GM12875 (cell line): ENCODE results near the gene SVOP.

Experiments
- H3K4me3 ChIP-seq: one replicate; pipeline ENCODE4 v1.5.1; 2011; ENCODE audit warnings: low read depth, low read length, control low read depth
- TF ChIP-seq, protein P1 (sequence below): IDR thresholded peaks from 2 replicates; pipeline ENCODE4 v1.5.1; 2011; ENCODE audit warnings: low read depth, mild to moderate bottlenecking, control low read depth, inconsistent platforms, low read length, moderate library complexity, borderline replicate concordance; ENCODE audit not compliant: insufficient read depth

Gene SVOP

DNA sequence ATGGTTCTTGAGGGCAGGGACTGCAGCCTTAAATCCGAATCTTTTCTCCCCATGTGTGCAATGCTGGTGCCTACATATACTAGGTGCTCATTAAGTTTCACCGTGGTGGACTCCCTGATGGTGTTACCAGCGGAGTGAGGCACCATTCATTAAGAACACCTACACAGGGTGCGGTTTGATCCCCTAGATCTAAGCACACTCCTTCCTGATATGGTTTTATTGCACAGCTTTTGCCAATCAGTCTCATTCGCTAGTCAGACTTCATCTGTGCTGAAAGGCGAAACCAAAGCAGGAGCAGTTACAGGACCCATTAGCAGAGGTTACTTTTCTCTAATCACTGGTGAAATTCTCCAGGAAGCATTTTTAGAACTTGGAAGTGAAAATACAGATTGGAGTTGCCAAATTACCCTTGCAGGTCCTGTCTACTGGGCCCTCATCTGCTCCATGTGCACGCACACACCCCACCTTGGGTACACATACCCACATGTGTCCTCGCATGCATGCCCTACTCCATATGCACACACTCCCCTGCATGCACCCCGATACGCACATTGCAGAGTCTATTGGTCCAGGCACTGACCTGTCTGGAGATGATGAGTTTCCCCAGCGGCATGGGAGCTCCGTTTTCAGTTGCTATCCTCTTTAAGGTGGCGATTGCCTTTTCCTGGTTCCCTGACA lies 82.5 kb downstream of the SVOP start:
- TF ChIP-seq, protein P1, sequence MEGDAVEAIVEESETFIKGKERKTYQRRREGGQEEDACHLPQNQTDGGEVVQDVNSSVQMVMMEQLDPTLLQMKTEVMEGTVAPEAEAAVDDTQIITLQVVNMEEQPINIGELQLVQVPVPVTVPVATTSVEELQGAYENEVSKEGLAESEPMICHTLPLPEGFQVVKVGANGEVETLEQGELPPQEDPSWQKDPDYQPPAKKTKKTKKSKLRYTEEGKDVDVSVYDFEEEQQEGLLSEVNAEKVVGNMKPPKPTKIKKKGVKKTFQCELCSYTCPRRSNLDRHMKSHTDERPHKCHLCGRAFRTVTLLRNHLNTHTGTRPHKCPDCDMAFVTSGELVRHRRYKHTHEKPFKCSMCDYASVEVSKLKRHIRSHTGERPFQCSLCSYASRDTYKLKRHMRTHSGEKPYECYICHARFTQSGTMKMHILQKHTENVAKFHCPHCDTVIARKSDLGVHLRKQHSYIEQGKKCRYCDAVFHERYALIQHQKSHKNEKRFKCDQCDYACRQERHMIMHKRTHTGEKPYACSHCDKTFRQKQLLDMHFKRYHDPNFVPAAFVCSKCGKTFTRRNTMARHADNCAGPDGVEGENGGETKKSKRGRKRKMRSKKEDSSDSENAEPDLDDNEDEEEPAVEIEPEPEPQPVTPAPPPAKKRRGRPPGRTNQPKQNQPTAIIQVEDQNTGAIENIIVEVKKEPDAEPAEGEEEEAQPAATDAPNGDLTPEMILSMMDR, result no peak
- H3K4me3 ChIP-seq, result no peak overlapping the region

DNA sequence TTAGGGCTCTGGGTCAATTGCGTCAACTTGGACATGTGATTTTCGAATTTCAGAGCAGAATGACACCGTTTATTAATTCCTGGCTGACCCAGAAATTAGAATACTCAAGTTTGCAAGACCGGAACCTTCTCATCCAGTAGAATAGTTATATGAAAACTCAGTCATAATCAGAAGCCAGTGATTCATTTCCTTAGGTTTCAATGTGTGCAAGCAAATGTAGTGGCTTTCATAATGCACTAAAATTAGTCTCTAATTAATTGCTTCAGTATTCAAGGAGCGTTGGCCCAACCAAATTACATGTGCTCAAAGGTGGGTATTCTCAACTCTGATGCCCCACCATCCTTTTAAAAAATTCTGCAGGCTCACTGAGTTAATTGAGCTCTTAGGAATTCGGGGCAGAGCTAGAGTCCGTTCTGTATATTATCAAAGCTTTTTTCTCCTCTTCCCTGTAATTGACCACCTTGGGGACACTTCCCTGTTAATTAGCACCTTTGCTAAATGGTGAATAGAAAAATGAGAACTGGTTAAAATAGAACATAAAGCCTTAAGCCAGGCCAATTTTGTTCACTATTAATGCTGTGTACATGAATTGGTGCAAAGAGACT lies 85.6 kb downstream of the SVOP start:
- TF ChIP-seq, protein P1, result no peak
- no peak overlapping the region for H3K4me3 ChIP-seq

DNA sequence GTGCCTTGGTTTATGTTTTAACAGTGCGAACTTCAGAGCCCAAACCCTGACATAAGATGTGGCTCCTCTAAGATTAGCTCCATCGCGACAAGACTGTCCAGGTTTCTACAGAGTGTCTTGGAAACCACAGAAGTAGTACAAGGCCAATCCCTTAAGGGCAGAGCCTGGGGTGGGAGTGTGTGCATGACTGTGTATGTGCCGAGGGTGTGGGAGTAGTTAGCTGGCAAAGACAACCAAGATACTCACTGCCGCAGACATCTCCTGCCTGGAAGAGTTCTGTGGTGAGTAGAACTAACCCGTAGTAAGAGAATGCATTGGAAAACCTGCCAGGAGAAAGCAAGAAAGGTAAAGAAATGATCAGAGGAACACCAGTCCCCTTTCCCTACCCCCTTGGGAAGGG lies 86.9 kb downstream of the SVOP start:
- TF ChIP-seq, protein P1, result no peak
- no peak overlapping the region for H3K4me3 ChIP-seq

DNA sequence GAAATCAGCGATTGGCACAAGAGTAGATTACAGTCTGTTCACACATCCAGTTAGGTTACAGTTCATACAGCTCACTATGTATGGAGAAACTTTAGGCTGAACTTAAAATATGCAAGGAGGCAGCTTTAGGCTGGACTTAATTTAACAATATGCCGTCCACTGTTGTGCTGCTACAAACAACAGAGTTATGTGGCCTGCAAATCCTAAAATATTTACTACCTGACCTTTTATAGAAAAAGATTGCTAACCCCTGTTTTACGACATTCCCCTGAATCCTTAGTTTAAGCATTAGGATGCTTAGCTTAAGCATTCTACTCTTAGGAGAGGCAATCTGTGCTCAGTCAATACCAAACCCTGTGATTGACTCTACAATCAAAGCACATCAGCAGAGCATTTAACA lies 90.1 kb downstream of the SVOP start:
- TF ChIP-seq, protein P1, result no peak
- H3K4me3 ChIP-seq, result no peak overlapping the region

DNA sequence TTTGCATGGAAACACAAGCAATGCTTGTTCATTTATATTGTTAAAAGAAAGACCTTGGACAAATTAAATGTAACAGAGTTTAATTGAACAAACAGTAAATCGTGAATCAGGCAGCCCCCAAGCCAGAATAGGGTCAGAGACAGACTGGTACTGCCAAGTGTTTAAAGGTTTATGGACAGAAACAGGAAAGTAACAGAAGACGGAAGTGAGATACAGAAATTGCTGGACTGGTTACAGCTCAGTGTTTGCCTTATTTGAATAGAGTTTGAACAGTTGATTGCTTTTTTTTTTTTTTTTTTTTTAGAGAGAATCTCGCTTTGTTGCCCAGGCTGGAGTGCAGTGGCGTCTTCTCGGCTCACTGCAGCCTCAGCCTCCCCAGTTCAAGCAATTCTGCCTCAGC lies 90.7 kb downstream of the SVOP start:
- no peak overlapping the region for H3K4me3 ChIP-seq

DNA sequence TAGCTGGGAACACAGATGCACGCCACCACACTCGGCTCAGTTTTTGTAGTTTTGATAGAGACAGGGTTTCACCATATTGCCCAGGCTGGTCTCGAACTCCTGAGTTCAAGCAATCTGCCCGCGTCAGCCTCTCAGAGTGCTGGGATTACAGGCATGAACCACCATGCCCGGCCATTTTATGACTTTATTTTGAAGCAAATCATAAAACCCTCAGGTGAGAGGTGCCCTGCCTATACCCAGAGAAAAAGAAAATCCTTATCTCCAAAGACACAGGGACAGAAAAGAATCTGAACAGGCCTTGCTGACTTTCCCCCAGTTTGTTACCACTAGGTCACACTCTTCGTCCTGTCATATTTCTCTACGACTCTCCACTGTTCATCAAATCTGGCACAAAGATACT lies 92.2 kb downstream of the SVOP start:
- TF ChIP-seq, protein P1, result no peak
- no peak overlapping the region for H3K4me3 ChIP-seq

More for the DNA sequence above, 90.7 kb downstream of the SVOP start:
- TF ChIP-seq, protein P1, result no peak

DNA sequence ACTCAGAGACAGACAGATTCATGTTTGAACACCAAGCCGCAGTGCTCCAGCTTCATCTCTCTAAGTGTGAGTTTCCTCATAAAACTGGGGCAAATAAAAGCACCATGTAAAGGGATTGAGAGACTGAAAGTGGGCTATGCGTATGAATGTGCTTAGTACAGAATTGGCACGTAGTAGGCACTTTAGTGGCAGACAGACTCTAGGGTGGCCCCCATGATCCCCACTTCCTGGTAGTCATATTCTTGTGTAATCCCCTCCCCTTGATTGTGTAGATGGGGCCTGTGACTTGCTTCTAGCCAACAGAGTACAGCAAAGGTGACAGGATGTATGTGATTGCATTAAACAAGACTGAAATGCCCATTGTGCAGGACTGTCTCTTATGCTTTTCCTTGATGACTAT lies 98.0 kb downstream of the SVOP start:
- TF ChIP-seq, protein P1, result no peak
- H3K4me3 ChIP-seq, result no peak overlapping the region
